Skeletal muscle tissue (tissue), 4 donors: ENCODE results near the gene APEH. TPM values are rescaled to one million over a fixed set of nuclear protein-coding genes. Genes with fewer than 3 reads are reported as not detected.

Experiments
- H3K27ac ChIP-seq: one replicate; pipeline ENCODE4 v1.7.0; 2013; ENCODE audit warnings: mild to moderate bottlenecking, low read depth, low read length, inconsistent platforms
- H3K27me3 ChIP-seq, 3 donors: one replicate each; pipeline ENCODE4 v1.7.0; 2013; ENCODE audit warnings: low read length in 3 of 3; ENCODE audit not compliant: control insufficient read depth in 3 of 3, insufficient read depth in 3 of 3
- H3K36me3 ChIP-seq, 3 donors: one replicate each; pipeline ENCODE4 v1.7.0; 2013; ENCODE audit warnings: low read length in 3 of 3; ENCODE audit not compliant: control insufficient read depth in 3 of 3, insufficient read depth in 3 of 3
- H3K4me1 ChIP-seq, 3 donors: one replicate each; pipeline ENCODE4 v1.7.0; 2013; ENCODE audit warnings: low read length in 3 of 3, mild to moderate bottlenecking in 3 of 3; ENCODE audit not compliant: control insufficient read depth in 3 of 3, insufficient read depth in 3 of 3
- H3K4me3 ChIP-seq, 3 donors: one replicate each; pipeline ENCODE4 v1.7.0; 2013; ENCODE audit warnings: low read length in 3 of 3
- H3K9ac ChIP-seq, 3 donors: one replicate each; pipeline ENCODE4 v1.7.0; 2013; ENCODE audit warnings: low read length in 3 of 3, mild to moderate bottlenecking in 3 of 3, moderate library complexity in 2 of 3, low read depth in 1 of 3
- H3K9me3 ChIP-seq, 3 donors: one replicate each; pipeline ENCODE4 v1.7.0; 2013; ENCODE audit warnings: low read length in 3 of 3; ENCODE audit not compliant: control insufficient read depth in 3 of 3
- total RNA-seq: library from RNA; depleted of rRNA; stranded (reverse); fragments of >200 nt; gene quantifications from one replicate; pipeline ENCODE4 v1.2.3, GENCODE V29; 2014
- donor health status: Osteomylitis.

APEH gene
- total RNA-seq, 1 donor from 2014 or later: 75.2 TPM

DNA sequence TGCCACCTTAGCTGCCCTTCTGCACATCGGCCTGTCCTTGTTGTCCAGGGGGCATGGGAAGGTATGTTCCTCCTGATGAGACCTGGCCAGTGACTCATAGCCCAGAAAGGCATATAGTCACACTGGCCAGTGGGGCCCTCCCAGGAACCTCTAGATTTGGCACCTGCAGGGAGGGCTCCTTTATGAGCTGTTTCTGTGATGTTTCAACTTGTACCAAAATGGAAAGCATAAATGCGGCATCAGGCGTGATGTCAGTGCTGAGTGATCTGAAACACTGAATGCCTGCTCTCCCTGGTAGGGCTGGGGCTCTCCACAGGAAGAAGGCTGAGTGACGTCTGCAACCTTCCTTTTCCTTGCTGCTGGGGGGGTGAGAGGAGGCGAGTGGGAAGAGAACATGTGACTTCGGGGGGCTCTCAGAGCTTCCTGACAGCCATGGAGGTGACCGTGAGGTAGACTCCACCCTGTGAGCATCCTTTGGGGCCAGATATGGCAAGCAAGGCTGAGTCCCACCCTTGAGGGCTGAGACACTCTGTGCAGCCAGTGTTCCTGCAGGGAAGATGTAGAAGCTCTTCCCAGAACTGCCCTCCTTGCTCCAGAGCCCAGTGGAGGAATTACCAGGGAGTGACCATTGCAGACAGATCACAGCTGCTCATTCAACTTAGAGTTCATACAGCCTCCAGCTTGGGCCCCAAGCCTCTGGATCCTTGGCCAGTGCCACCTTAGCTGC lies 37.1 kb upstream of the APEH start:
- Histone ChIP-seq H3K9me3 (no peaks in the 10 kb centered on the region), H3K4me1 (peaks cover 0 to 3% (median 1%) of the 10 kb centered on the region in 3 donors), H3K4me3 (no peak overlapping the region), H3K27ac (no peak overlapping the region), H3K36me3 (no peaks in the 10 kb centered on the region), H3K9ac (no peak overlapping the region), H3K27me3 (no peaks in the 10 kb centered on the region)

DNA sequence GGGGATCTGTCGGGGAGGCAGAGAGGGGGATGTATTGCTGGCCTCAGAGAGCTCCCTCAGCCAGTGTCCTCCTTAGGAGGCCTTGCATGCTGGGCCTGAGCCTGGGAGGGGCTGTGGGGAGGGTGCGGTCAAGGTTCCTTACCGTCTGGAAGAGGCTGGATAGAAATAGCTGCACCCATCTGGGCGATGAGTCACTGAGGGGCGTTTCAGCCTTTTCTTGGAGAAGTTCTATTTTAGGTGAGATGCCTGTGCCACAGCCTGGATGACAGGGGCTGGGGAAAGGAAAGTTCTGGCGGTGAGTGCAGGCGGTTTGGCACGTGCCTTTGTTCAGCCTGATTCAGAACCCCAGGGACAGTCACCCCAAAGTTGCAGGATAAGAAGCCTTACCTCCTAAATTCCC lies 35.7 kb upstream of the APEH start:
- Histone ChIP-seq H3K4me1 (peaks cover 3 to 11% (median 10%) of the 10 kb centered on the region in 3 donors), H3K36me3 (no peaks in the 10 kb centered on the region), H3K4me3 (no peak overlapping the region), H3K9ac (no peak overlapping the region), H3K27ac (no peak overlapping the region), H3K9me3 (no peaks in the 10 kb centered on the region), H3K27me3 (no peaks in the 10 kb centered on the region)

DNA sequence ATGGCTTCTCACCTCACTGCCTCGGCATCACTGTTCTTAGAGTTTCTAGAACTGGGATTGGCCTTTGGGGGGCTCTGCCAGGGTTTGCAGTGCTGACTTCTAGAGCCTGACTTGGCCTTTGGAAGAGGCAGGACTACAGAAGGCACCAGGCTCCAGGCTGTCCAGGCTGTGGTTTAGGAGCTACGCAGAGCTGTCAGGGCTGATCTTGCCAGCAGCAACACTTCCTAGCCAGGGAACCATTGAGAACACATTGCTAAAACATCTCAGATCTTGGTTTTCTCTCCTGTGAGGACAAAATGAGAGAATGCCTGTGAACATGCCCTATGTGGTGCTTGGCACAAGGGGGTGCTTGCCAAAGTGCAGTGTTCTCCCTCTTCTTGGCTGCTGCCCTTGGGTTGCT lies 34.6 kb upstream of the APEH start:
- H3K9me3 ChIP-seq: no peaks in the 10 kb centered on the region
- H3K4me3 ChIP-seq: no peak overlapping the region
- H3K36me3 ChIP-seq: no peaks in the 10 kb centered on the region
- no peak overlapping the region for H3K27ac ChIP-seq
- H3K27me3 ChIP-seq: no peaks in the 10 kb centered on the region
- H3K9ac ChIP-seq: no peak overlapping the region
- peaks cover 3 to 14% (median 11%) of the 10 kb centered on the region in 3 donors for H3K4me1 ChIP-seq

DNA sequence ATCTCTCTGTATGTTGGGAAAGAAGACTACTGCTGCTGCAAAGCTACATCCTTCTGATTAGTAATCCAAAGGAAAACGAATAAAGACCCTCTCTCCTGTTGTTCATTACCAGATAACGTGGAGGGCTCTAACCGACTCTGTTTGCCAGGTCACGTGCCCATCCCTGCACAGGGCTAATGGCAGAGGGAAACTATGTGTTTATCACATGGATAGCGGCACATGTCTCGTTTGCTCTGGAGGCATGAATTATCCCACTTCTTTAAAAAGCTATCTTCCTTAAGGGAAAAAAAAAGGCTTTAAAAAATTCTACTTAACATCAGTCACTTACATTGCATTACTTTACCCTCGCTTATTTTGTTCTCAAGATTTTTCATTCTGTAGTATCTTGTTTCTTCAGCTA lies 32.9 kb upstream of the APEH start:
- H3K4me1 ChIP-seq: peaks cover 10 to 24% (median 15%) of the 10 kb centered on the region in 3 donors
- no peaks in the 10 kb centered on the region for H3K9me3 ChIP-seq
- H3K27me3 ChIP-seq: no peaks in the 10 kb centered on the region
- H3K9ac ChIP-seq: no peak overlapping the region
- H3K27ac ChIP-seq: no peak overlapping the region
- no peak overlapping the region for H3K4me3 ChIP-seq
- no peaks in the 10 kb centered on the region for H3K36me3 ChIP-seq

DNA sequence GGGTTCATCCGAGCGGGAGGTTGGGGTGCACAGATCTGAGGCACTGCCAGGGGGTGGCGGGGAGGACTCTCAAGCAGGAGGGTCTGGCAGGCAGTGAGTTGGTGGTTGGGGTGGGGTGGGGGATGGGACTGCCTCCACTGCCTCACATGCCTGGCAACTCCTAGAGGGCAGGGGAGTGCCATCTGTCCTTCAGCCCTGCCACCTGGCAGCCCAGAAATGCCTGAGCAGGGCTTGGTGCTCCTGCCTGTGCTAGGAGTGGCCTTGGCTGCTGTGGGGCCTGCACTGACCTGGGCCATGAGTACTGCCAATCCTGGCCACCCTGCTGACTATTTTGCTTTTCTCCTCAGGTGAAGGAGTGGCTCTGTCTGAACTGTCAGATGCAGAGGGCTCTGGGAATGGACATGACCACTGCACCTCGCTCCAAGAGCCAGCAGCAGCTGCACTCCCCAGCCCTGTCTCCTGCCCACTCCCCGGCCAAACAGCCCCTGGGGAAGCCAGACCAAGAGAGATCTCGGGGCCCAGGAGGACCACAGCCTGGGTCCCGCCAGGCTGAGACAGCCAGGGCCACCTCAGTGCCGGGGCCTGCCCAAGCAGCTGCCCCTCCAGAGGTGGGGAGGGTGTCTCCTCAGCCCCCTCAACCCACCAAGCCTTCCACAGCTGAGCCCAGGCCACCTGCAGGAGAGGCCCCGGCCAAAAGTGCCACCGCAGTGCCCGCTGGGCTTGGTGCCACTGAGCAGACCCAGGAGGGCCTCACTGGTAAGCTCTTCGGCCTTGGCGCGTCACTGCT lies 32.0 kb upstream of the APEH start:
- H3K27ac ChIP-seq: no peak overlapping the region
- H3K4me1 ChIP-seq: peaks cover 18 to 32% (median 22%) of the 10 kb centered on the region in 3 donors
- no peaks in the 10 kb centered on the region for H3K27me3 ChIP-seq
- H3K4me3 ChIP-seq: no peak overlapping the region
- H3K36me3 ChIP-seq: no peaks in the 10 kb centered on the region
- H3K9me3 ChIP-seq: no peaks in the 10 kb centered on the region
- H3K9ac ChIP-seq: no peak overlapping the region

DNA sequence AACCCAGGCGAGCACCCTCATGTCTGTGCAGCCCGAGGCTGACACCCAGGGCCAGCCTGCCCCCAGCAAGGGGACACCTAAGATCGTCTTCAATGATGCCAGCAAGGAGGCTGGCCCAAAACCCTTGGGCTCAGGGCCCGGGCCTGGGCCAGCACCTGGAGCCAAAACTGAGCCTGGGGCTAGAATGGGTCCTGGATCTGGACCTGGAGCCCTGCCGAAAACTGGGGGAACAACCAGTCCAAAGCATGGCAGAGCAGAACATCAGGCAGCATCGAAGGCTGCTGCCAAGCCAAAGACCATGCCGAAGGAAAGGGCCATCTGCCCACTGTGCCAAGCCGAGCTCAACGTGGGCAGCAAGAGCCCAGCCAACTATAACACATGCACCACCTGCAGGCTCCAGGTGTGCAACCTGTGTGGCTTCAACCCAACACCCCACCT lies 31.4 kb upstream of the APEH start:
- no peak overlapping the region for H3K4me3 ChIP-seq
- no peak overlapping the region for H3K27ac ChIP-seq
- H3K9ac ChIP-seq: no peak overlapping the region
- peaks cover 23 to 39% (median 28%) of the 10 kb centered on the region in 3 donors for H3K4me1 ChIP-seq
- no peaks in the 10 kb centered on the region for H3K36me3 ChIP-seq
- no peaks in the 10 kb centered on the region for H3K9me3 ChIP-seq
- H3K27me3 ChIP-seq: no peaks in the 10 kb centered on the region

DNA sequence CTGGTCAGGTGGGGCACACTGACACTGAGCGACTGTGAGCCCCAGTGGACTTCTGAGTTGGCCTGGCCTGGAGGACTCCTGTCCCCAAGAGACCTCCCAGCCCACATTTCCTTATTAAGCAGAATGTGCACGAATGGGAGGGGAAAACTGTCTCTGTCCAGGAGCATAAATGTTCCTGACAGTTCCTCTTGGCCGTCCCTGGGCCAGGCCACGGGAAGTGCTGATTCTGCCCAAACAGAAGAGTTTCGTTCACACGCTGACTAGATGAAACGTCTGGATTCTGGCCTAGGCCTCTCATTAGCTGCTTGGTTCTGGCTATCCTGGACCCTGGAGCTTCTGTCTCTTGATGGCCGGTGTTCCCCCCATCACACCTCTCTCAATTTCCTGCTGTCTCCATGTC lies 29.5 kb upstream of the APEH start:
- Histone ChIP-seq H3K27ac (no peak overlapping the region), H3K9ac (no peak overlapping the region), H3K4me1 (peaks cover 41 to 58% (median 42%) of the 10 kb centered on the region in 3 donors), H3K9me3 (no peaks in the 10 kb centered on the region), H3K4me3 (no peak overlapping the region), H3K27me3 (no peaks in the 10 kb centered on the region), H3K36me3 (no peaks in the 10 kb centered on the region)

DNA sequence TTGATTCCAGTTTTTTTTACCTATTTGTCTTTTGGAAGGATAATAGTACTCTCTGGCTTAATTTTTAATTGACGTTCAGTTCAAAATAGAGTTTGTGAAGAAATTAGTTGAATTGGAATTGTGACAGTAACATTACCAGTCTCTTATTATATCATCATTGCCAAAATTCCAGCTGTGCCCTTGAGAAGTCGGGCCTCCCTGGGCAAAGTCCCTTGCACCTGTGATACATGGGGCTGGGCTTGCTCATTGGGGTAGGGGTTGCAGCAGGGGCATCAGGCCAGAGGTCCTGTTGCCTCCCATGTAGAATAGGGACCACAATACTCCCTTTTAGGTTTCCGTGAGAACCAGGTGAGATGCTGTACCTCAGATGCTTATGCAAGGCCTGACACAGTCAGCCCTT lies 27.9 kb upstream of the APEH start:
- H3K4me1 ChIP-seq: peaks cover 42 to 62% (median 43%) of the 10 kb centered on the region in 3 donors
- H3K27ac ChIP-seq: no peak overlapping the region
- no peaks in the 10 kb centered on the region for H3K9me3 ChIP-seq
- no peak overlapping the region for H3K9ac ChIP-seq
- no peaks in the 10 kb centered on the region for H3K27me3 ChIP-seq
- H3K36me3 ChIP-seq: no peaks in the 10 kb centered on the region
- no peak overlapping the region for H3K4me3 ChIP-seq

DNA sequence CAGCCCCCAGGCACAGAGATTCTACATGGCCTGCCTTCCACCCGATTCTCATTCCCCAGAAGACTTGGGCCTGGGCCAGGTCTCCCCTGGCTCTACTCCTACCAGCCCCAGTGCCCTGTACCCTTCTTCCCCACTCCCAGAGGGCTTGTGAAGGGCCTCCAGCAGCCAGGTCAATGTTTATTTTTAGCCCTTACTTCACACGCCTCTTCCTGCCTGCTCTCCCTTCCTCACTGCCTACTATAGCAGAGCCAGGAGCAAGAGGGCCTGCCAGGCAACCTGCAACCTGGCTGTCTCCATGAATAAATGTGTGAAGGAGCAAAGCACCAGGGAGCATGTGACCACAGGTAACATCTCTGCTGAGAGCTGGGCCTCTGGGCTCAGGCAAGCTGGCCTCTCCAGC lies 26.4 kb upstream of the APEH start:
- Histone ChIP-seq H3K9me3 (no peaks in the 10 kb centered on the region), H3K27ac (peak overlapping the region; percentile 84), H3K27me3 (no peaks in the 10 kb centered on the region), H3K36me3 (no peaks in the 10 kb centered on the region), H3K4me3 (peak overlapping the region in 1 of 3 donors; percentile 17), H3K4me1 (peaks cover 34 to 56% (median 43%) of the 10 kb centered on the region in 3 donors), H3K9ac (peak overlapping the region; percentile 28 to 65 (median 58))
